Occipital lobe (tissue), 2 donors: Measurements from ENCODE around the gene EMC8. TPM values are rescaled to one million over a fixed set of nuclear protein-coding genes. Genes with fewer than 3 reads are reported as not detected.
"Not testable (repeated sequence)": the region's sequence is repeated elsewhere in the genome, so short reads cannot be mapped to it uniquely, and the experiment has no call there.

Source experiments
- DNase-seq: peaks from one replicate; lab custom pipeline; 2025; lab: John Stamatoyannopoulos, UW
- total RNA-seq: library from RNA; depleted of rRNA; stranded (reverse); fragments of >200 nt; gene quantifications from one replicate; pipeline ENCODE4 v1.2.3, GENCODE V29; 2014

Gene EMC8
- total RNA-seq = 15.0 TPM

DNA sequence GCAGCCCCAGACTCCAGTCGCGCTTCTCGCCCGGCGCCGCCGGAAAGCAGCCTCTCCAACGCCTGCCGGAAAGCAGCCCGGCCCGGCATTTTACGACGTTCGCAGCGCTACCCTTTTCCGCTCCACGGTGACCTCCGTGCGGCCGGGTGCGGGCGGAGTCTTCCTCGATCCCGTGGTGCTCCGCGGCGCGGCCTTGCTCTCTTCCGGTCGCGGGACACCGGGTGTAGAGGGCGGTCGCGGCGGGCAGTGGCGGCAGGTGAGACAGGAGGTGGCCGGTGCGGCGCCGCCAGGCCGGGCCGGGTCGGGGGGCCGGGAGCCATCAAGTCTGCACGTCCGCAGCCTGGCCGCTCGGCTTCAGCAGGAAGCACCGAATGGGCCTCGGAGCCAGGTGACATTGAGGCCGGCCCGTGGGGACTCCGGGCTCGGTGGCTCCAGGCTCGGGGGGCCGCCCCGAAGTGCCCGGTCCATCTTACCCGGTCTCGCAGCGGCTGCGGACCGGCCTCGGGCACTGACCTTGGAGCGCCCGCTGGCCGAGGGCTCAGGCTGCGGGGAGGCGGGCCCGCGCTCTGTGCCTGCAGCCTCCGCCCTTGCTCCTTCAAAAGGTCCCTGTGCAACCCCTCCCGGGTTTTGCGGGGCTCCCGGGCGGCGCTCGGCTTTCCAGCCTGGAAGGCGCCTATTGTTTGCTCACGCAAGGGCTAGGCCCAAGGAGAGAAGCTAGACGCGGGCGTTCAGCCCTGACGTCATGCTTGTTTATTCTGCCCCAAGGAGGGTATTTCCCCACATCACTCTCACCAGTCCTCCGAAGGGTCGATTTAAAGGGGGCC, at the start of gene EMC8, which contains the start of gene COX4I1:
TSS of gene EMC8 (minus strand) at position 48 of the 824 bp plus-strand sequence. CDS start 249 bp downstream, outside the sequence.
TSS of gene COX4I1 (plus strand) at position 199 of the 824 bp plus-strand sequence. CDS start 1,511 bp downstream, outside the sequence.
- DNase-seq = peak; percentile 89

- DNase-seq = no peak
Observed at GRCh38 chr16:85848986-85849385, 49.6 kb upstream of the EMC8 start.

DNA sequence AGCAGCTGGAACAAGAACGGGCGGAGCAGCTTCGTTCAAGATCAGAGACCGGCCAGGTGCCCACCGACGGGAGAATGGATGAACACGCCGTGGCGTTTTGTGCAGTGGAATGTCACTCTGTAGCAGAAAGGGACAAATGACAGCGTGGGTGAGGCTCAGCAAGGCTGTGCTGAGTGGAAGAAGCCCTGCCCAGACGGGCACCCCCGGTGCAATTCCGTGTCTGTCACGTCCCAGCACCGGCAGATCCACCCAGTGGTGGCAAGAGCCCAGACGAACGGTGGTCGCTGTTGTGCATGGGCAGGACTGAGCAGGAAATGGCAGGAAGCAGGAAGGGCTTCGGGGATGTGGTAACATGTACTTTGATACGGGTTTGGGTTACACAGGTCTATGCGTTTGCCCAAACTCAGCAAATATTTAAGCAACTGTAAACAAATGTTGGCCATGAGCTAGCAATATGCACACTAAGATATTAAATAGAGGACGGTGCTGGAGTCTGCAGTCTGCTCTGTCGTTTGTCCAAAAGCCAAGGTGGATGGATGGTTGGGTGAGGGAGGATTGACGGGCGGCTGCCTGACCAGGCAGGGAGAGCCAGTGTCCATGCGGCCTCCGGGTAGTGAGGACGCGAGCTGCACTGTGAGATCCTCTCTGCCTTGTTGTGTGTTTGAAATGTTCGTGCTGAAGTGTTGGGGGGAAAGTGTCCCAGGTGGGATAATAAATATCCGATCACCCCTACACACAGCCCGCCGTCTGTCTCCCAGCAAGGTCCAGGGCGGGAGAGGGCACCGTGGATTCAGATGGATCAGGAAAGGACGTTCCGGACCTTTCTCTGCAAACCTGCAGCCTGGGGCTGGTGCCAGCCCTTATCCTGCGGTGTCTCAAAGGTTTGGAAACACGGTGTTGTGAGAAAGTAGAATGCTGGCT, 48.6 kb upstream of the EMC8 start:
- DNase-seq = no peak

DNA sequence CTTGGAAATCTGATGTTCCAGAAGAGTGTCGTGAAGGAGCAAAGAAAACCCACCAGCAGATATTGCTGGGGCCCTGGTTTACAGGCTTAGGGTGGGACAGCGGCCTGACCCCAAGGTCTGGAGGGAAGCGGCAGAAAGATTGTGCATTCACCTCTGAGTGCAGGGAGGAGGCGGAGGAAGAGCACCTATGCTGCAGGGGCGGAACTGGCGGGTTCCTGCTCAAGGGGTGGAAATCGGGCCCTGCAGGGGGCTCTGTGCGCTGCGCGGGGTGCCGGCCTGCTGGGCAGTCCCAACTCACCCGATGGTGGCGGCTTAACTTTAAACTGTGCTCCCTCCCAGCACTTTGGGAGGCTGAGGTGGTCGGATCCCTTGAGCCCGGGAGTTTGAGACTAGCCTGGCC, 47.7 kb upstream of the EMC8 start:
- DNase-seq = no peak

DNA sequence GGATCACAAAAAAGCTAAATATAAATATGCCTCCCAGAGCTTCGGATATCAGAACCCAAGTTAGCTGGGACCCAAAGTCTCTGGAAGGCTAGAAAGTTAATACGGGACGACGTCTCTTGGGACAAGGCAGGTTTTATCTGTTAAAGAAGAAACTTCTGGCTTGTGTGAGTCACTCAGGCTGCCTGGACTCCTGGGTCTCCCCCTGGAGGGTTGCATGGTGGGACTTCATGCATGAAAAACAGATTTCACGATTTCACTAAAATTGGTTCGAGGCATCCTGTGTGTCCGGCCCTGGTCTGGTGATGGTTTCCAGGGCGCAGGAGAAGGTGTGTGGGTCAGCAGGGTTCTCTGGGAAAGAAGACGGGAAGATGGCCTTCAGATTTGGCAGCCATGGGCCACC, 47.1 kb upstream of the EMC8 start:
- no peak for DNase-seq

DNA sequence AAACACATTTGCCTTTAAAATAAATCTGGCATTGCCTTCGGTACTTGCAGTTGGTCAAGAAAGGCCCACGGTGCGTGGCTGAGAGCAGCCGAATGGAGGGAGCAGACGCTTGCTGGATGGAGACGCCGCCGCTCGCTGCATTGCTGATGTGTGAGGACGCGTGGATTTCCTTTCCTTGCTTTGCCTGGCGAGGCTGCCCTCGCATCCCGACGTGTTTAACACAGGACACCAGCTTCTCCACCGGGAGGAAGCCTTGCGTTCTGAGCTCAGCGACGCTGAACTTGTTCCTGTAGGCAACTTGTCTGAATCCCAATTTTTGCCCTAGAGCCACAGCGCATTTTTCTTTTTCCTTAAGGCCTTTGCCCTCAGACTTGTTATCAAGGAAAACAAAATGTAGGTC, 45.9 kb upstream of the EMC8 start:
- no peak for DNase-seq

DNA sequence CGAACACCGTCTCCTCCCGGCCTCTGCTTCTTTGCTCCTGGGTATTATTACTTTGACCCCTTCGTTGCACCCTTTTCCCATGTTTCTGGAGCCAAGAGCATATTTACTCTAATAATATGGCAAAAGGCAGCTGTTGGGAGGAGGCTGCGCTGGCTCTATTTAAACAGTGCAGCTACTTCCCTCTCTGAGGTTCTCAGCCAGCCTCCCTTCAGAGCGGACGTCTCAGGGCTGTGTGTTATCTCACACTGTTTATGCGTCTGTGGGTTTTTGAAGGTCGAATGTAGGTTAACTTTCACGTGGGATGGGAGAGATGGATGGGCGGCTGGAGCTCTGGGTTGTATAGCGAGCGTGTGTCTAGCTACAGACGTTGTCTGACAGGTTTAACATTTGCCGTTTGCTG, 45.4 kb upstream of the EMC8 start:
- DNase-seq = no peak

DNA sequence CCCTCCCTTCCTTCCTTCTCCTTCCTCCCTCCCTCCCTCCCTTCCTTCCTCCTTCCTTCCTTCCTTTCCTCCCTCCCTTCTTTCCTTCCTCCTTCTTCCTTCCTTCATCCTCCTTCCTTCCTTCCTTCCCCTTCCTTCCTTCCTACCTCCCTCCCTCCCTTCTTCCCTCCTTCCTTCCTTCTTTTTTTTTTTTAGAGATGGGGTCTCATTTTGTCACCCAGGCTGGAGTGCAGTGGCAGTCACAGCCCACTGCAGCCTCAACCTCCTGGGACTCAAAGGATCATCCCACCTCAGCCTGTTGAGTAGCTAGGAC, 44.8 kb upstream of the EMC8 start:
- no peak for DNase-seq

GRCh38 chr16:85843471-85844168, 44.3 kb upstream of the EMC8 start:
- DNase-seq = no peak

GRCh38 chr16:85842848-85843247, 43.5 kb upstream of the EMC8 start:
- DNase-seq = no peak

DNA sequence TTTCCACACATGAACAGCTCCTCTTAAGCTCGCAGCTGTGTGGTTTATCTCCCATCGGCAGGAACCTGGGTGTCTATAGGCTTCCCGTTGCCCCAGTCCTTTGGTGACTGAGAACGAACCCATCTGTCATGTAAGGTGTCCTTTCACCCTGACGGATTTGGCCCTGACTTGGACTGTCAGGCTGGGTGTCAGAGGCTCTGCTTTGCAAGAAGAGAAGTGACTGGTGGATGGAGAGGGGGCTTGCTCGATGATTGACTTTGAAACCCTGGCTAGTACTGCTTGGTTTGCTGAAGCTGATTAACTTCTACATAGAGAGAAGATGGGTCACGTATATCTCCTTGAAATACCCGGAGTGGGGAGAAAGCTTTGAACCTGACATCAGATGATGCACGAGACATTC, 43.1 kb upstream of the EMC8 start:
- no peak for DNase-seq

GRCh38 chr16:85840801-85841200, 41.5 kb upstream of the EMC8 start:
- no peak for DNase-seq

DNA sequence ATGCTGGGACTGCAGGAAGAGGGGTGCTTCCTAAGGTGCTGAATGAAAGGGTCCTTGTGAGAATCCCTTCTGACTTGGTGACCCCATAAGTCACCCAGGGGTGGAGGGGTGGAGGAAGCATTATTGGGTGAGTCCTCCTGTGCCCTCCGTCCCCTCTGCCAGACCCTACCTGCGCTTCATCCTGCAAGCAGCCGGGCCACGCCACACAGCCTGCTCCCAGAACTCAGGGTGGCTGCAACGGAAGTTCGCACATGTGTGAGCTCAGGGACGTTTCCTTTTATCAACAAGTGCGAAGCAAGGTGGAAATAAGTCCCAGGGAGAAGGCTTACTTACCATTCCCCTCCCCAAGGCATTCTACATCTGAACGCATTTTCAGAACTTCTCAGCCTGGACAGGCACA, 41.1 kb upstream of the EMC8 start:
- no peak for DNase-seq

GRCh38 chr16:85839681-85840240, 40.4 kb upstream of the EMC8 start:
- DNase-seq = no peak

- DNase-seq = no peak
Observed at GRCh38 chr16:85838876-85839585, 39.7 kb upstream of the EMC8 start.

DNA sequence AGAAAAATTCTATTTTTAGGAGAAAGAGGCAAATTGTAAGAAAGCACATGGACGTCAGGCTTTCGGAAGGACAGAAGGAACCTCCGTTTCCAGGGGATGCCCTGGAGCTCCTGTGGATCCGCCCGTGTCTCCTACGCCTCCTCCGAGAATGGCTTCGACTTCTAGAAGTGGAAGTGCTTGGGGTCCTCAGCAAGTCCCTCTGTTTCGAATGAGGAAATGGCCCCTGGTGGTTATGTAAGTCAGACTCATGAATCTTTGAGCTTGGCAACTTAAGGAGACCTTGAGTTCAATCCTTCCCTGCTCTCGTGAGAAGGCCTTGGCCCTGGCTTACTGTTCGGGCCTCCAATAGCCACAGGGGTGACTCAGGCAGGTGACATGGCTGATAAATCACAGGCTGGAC, 39.0 kb upstream of the EMC8 start:
- DNase-seq = no peak

- not testable (repeated sequence) for DNase-seq
Observed at GRCh38 chr16:85837654-85838053, 38.3 kb upstream of the EMC8 start.

DNA sequence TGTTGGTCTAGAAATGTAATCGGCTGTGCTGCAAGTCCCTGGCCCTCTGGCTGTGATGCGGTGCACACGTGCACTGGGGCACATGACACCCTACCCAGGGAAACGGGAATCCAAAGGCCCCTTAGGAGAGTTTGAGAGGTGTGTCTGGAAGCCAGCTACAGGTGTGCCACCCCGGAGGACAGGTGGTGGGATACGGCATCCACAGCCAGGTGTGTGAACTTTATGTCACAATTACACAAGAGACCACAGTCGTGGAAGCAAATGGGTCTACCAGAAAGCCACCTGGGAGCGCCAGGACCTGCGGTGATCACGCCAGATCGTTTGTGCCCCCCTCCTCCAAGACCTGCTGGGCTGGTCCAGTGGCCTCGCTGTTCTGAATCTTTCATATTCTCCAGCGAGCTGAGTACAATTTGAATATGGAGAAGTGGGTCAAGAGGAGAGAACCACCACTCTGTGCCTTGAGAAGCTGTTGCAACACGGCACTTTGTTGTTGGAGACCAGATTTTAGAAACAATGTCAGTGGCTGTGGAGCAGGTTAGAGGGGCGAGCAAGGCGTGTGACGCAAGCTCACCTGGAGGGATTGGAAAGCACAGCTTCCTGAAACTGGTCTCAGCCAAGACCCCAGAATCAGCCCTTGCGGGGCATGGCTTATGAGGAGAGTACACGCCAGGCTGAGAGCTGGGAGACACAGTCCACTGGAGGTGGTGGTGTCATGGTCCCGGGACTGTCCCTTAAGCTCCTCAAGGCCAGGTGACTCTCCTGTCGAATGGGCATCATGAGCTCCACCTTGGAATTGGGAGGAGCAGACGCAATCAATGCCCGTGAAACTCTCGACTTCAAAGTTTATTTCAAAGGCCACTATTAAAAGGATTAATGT, 37.6 kb upstream of the EMC8 start:
- DNase-seq = no peak

GRCh38 chr16:85835956-85836705, 36.8 kb upstream of the EMC8 start:
- DNase-seq = no peak
